GM18951 (cell line): ENCODE measurements around the gene ZDHHC19.
A peak's percentile ranks its signal among the peaks of the same experiment; 100 is the strongest.
"Not testable (repeated sequence)": the region's sequence is repeated elsewhere in the genome, so short reads cannot be mapped to it uniquely, and the experiment has no call there.

Experiments
- POLR2A ChIP-seq: IDR thresholded peaks from 4 replicates; pipeline ENCODE4 v1.6.1; 2011; ENCODE audit warnings: mild to moderate bottlenecking; ENCODE audit not compliant: insufficient read length, insufficient read depth; ENCODE audit errors: extremely low read depth
- in situ Hi-C: fragments of 300-500 bp; cut with MboI; formaldehyde crosslinking; loops from one replicate; pipeline ENCODE4 v1.12.0; 2022; ENCODE audit warnings: low sequenced_read_pairs, mixed read lengths, inconsistent platforms; ENCODE audit not compliant: unreplicated experiment

Gene ZDHHC19

GRCh38 chr3:196192036-196192523, 19.1 kb downstream of the ZDHHC19 start:
- TF ChIP-seq POLR2A: peak; percentile 19
- in situ Hi-C loops: no loop called here

DNA sequence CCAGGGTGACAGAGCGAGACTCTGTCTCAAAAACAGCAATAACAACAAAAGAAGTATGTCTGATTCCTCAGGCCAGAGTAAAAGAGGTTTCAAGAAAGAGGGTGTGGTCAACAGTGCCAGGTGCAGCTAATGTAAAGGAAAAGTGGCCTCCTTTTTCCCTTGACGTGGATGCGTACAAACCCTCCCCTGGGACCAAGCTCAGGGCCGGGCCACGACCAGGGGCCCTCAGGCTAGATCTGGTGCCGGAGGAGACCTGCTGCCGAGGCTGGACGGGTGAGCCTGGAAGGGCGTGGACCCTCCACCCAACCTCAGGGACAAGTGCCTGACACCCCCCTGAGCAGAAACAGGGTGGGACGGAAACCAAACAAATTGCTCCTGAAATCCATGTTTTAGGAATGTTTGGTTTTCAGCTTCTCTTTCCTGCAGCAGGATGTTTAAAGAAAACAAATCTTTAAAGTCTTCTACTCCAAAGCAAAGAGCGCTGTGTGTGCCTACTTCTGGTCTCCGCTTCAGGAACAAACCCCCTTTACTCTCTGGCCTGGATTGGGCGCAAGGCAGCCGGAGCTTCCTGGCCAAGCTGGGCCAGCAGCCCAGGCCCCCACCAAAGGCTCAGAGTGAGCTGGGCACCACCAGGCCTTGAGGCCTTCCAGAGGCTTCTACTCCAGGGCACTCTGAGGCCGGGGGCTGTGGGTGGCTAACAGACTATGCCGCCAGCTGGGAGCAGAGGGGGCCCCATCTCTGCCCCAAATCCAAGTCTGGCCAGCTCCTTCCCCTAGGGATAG, 21.4 kb downstream of the ZDHHC19 start:
- in situ Hi-C loops: loop anchor here (5.0 kb wide), 1 partner anchor 112 kb away; no protein-coding TSS in a partner anchor
- TF ChIP-seq POLR2A: no peak

DNA sequence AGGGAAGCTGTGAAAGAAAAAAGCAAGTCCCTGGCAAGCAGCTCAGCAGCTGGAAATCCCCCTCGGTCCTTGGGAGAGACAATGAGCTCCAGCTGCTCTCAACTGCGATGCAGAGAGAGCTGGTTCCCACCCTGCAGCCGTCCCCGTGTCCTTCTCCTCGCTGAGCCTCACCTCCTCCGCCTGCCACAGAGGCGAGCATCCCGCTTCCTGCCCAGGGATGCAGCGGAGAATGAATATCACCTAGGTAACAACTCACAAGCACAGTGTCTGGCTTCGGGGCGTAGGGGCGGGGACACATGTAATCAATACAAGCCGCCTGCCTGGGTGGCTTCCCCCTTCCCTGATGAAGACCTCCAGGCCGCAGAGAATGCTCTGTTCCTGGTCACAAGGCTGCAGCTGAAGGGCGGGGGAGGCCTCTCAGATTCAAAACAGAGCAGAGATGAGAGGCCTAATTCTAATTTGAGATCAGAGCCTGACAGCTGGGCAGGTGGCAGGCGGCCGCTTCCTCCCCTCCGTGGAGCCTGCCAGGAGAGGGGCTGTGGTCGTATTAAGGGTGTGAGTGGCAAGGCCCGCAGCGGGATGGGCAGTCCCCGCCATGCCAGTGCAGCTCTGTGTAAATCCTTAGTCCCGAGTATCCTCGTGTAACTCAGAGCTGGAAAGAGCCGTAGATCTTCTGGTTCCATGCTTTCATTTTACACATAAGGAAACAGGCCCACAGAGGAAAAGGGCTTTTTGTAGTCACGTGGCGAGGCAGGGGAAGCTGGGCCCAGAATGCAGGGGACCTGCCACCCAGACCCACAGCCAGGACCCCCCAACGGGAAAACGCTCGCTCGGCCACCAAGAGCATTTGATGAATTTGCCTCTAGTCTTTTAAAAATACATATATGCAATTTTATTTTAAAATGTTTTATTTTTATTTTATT, 24.3 kb downstream of the ZDHHC19 start:
- in situ Hi-C loops: loop anchor here (5.0 kb wide), 1 partner anchor 110 kb away; no protein-coding TSS in a partner anchor

DNA sequence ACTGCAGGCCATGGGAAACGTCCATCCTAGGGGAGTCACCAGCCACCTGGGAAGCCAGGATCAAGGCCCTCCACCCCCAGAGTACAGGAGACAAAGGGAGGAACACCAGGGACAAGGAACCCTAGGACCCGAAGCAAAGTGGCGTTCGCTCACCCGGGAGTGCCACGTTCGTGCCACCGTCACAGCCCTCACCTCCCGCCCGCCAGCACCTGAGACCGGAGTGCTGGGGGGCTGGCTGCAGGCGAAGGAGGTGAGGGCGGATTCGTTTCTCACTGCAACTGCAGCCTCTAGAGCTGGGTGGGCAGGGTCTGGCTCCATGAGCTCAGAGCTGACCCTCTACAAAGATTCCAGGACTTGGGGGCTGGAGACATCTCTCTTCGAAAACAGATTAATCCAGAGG, 26.3 kb downstream of the ZDHHC19 start:
- in situ Hi-C loops: loop anchor here (5.0 kb wide), 1 partner anchor 108 kb away; no protein-coding TSS in a partner anchor
- no peak for TF ChIP-seq POLR2A

More for the DNA sequence above, 24.3 kb downstream of the ZDHHC19 start:
- TF ChIP-seq POLR2A: peak; percentile 45

DNA sequence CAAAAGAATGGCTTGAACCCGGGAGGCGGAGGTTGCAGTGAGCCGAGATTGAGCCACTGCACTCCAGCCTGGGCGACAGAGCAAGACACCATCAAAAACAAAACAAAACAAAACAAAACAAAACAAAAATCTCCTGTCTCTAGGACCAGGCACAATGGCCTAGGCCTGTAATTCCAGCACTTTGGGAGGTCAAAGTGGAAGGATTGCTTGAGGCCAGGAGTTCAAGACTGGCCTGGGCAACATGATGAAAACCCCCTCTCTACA, 27.1 kb downstream of the ZDHHC19 start:
- in situ Hi-C loops: not testable (repeated sequence)

DNA sequence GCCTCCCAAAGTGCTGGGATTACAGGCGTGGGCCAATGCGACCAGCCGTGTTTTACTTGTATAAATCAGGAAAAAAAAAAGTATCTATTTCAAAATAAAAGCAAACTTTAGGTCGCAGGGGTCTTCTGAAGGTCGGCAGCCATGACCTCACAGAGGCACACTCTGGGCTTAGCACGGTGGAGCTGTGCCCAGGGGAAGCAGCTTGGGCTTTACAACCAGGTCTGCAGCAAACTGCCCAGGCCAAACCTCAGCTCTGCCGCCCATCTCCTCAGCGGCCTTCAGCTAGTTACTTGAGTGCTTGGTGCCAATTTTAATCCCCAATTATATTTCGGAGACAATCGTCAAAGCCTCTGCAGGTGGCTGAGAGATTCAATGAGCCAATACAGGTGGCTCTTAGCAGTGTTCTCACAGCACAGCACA, 30.1 kb downstream of the ZDHHC19 start:
- in situ Hi-C loops: no loop called here

GRCh38 chr3:196180346-196180745, 30.9 kb downstream of the ZDHHC19 start:
- peak; percentile 5 for TF ChIP-seq POLR2A
- in situ Hi-C loops: no loop called here

More for the DNA sequence above, 30.1 kb downstream of the ZDHHC19 start:
- no peak for TF ChIP-seq POLR2A

DNA sequence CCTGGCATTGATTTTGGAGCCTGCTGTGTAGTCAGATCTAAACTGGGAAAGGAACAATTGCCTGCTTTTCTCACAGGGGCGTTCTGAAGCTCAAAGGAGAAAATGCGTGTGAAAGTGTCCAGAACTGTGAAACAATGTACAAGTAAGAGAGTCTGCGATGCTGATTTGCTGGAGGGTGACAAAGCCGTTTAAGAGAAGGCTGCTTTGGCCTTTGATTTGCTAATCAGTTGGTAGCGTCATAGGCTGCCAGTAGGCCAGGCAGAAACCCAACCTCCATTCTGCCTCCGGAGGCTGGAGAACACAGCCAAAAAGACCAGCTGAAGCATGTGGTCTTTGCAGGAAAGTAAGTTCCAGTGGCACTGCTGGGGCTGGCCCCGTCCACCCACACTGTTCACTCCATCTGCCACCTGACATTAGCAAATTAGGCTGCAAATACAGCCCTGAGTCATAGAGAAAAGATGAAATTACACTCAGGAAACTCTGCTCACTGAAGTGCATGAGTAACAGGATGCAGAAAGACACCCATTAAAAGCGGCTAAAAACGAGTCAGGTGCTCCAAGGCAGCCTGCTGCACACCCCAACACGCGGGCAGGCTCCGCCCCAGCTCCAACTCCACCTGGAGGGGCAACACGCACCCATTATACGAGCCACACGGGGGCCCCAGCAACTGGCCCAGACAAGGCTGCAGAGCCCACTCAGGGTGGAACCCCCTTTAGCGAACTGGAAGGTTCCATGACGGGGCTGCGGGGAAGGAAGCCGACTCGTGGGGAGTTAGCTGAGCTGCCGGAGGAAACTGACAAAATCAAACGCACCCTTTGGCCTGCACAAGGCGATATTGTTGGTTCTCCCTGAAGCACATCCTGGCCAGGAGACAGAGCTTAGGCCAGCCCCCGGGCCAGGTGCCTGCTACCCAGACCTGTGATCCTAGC, 31.6 kb downstream of the ZDHHC19 start:
- TF ChIP-seq POLR2A: peak; percentile 47
- in situ Hi-C loops: no loop called here

DNA sequence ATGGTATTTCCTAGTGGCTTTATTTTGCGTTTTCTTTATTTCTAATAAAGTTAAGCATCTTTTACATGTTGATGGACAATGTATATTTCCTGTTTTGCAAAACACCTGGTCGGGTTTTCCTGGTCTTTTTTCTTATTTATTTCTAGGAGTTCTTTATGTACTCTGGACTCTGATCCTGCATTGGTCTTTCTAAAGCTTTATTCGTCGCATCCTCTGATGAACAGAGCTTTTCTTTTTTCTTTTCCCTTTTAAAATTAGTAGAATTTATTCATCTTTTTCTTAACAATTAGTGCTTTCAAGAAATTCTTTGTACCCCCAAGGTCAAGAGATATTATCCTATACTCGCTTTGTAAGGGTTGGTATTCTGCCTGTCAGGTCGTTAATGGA, 32.2 kb downstream of the ZDHHC19 start:
- in situ Hi-C loops: no loop called here
- no peak for TF ChIP-seq POLR2A

- no peak for TF ChIP-seq POLR2A
- in situ Hi-C loops: no loop called here
Measured at GRCh38 chr3:196177967-196178366, 33.2 kb downstream of the ZDHHC19 start.

DNA sequence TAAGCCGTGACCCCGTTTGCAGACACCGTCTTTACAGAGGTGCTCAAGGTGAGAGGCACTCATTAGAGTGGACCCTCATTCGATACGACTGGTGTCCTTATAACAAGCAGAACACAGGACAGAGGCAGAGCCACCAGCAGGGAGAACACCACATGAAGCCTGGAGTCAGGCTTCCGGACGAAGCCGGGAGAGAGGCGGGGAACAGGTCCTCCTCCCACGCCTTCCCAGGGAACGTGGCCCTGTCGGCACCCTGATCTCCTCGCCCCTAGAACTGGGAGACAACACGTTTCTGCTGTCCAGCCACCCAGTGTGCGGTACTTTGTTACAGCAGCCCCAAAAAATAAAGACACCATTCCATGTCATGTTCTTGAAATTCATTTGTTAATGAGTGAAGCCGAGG, 33.6 kb downstream of the ZDHHC19 start:
- in situ Hi-C loops: no loop called here

GRCh38 chr3:196175722-196176121, 35.5 kb downstream of the ZDHHC19 start:
- in situ Hi-C loops: no loop called here
- TF ChIP-seq POLR2A: no peak

More for the DNA sequence above, 33.6 kb downstream of the ZDHHC19 start:
- TF ChIP-seq POLR2A: no peak
